B cell (primary cell): ENCODE data around the gene DDX23. TPM values are rescaled to one million over a fixed set of nuclear protein-coding genes. Genes with fewer than 3 reads are reported as not detected.

Experiments
- ATAC-seq: fragments of 200-7000 bp; cut with Tn5 transposase; one replicate; pipeline ENCODE4 v1.10.0; 2021; ENCODE audit warnings: low read depth, mild to moderate bottlenecking, moderate number of reproducible peaks, moderate library complexity
- CTCF ChIA-PET: fragments of 350-600 bp; sonication (Branson Sonifier 250); formaldehyde crosslinking; loops from one replicate; lab custom pipeline; 2021; ENCODE audit warnings: antibody characterized with exemption, inconsistent platforms; lab: Charles Lee
- POLR2A ChIA-PET: fragments of 350-600 bp; sonication (Branson Sonifier 250); formaldehyde crosslinking; loops from one replicate; lab custom pipeline; 2021; ENCODE audit warnings: antibody characterized with exemption; lab: Charles Lee
- DNase-seq: peaks from one replicate; pipeline ENCODE4 v3.0.0; 2013
- H2AFZ ChIP-seq: 2 replicates; pipeline ENCODE4 v1.6.1; 2012; ENCODE audit warnings: mild to moderate bottlenecking, low read depth, low read length; ENCODE audit not compliant: insufficient read depth, poor library complexity, severe bottlenecking
- H3K27ac ChIP-seq, 2 donors: 1 replicate in 1 of 2; 2 replicates in 1 of 2; pipeline ENCODE4 v1.5.1; 2012 to 2013; ENCODE audit warnings: low read length in 2 of 2, mild to moderate bottlenecking in 2 of 2, moderate library complexity in 1 of 2
- H3K27me3 ChIP-seq, 4 experiments: fragments of 200-600 bp in 1 of 4; sonication (generic) in 1 of 4; replicated peaks in 1 of 4; 1 replicate in 2 of 4; 2 replicates in 2 of 4; pipeline versions ENCODE4 v1.6.1 to v1.7.0; 2013 to 2016; ENCODE audit warnings: low read length in 3 of 4, mild to moderate bottlenecking in 2 of 4, mixed read lengths in 1 of 4, moderate library complexity in 1 of 4; ENCODE audit not compliant: insufficient read depth in 4 of 4, control insufficient read depth in 3 of 4; ENCODE audit errors: control extremely low read depth in 1 of 4
- H3K36me3 ChIP-seq, 2 experiments: replicated peaks in 1 of 2; 1 replicate in 1 of 2; 2 replicates in 1 of 2; pipeline versions ENCODE4 v1.6.1 to v1.7.1; 2013; ENCODE audit warnings: low read length in 1 of 2; ENCODE audit not compliant: insufficient read depth in 2 of 2, control insufficient read depth in 1 of 2; ENCODE audit errors: control extremely low read depth in 1 of 2, extremely low read depth in 1 of 2
- H3K4me1 ChIP-seq, 2 donors: fragments of 200-600 bp in 1 of 2; sonication (generic) in 1 of 2; 1 replicate in 1 of 2; 2 replicates in 1 of 2; pipeline versions ENCODE4 v1.5.1 to v1.6.1; 2013 to 2017; ENCODE audit warnings: low read length in 2 of 2; ENCODE audit not compliant: control insufficient read depth in 2 of 2, insufficient read depth in 2 of 2
- H3K4me2 ChIP-seq: replicated peaks from 2 replicates; pipeline ENCODE3; 2012; ENCODE audit warnings: mild to moderate bottlenecking, low read depth, low read length; ENCODE audit not compliant: poor library complexity, severe bottlenecking
- H3K4me3 ChIP-seq, 5 experiments: fragments of 200-600 bp in 1 of 5; sonication (generic) in 1 of 5; 1 replicate in 3 of 5; 2 replicates in 2 of 5; pipeline versions ENCODE4 v1.5.1 to v1.7.0; 2011 to 2016; ENCODE audit warnings: low read length in 4 of 5, mild to moderate bottlenecking in 4 of 5, low read depth in 2 of 5, control low read depth in 1 of 5, moderate library complexity in 1 of 5; ENCODE audit not compliant: insufficient read depth in 1 of 5; ENCODE audit errors: control extremely low read depth in 1 of 5, extremely low read depth in 1 of 5
- H3K79me2 ChIP-seq: fragments of 200-600 bp; sonication (generic); one replicate; pipeline ENCODE4 v1.6.0; 2016; ENCODE audit warnings: low read length; ENCODE audit not compliant: control insufficient read depth, insufficient read depth
- H3K9ac ChIP-seq: fragments of 200-600 bp; sonication (generic); 2 replicates; pipeline ENCODE4 v1.6.1; 2017; ENCODE audit warnings: mild to moderate bottlenecking, low read length, moderate library complexity
- H3K9me3 ChIP-seq, 3 donors: one replicate each; pipeline versions ENCODE4 v1.6.1 to v1.7.1; 2013; ENCODE audit warnings: low read length in 2 of 3; ENCODE audit not compliant: control insufficient read depth in 2 of 3, insufficient read depth in 1 of 3; ENCODE audit errors: control extremely low read depth in 1 of 3
- H4K20me1 ChIP-seq: 2 replicates; pipeline ENCODE4 v1.6.0; 2012; ENCODE audit warnings: mild to moderate bottlenecking, low read length; ENCODE audit not compliant: insufficient read depth, control insufficient read depth, poor library complexity, severe bottlenecking
- H3K27ac Mint-ChIP-seq: one replicate; pipeline ENCODE4 v1.8.0; 2021; ENCODE audit warnings: mixed read lengths
- H3K27me3 Mint-ChIP-seq: one replicate; pipeline ENCODE4 v1.8.0; 2021; ENCODE audit warnings: mixed read lengths
- H3K4me1 Mint-ChIP-seq: one replicate; pipeline ENCODE4 v1.8.0; 2021; ENCODE audit warnings: mixed read lengths
- H3K4me3 Mint-ChIP-seq: one replicate; pipeline ENCODE4 v1.8.0; 2021; ENCODE audit warnings: mixed read lengths
- H3K9me3 Mint-ChIP-seq: one replicate; pipeline ENCODE4 v1.8.0; 2022; ENCODE audit warnings: mixed read lengths; ENCODE audit not compliant: insufficient read depth
- EZH2 ChIP-seq: IDR thresholded peaks from 2 replicates; pipeline ENCODE4 v1.6.1; 2012; ENCODE audit warnings: borderline replicate concordance, low read depth, mild to moderate bottlenecking, moderate library complexity, low read length; ENCODE audit not compliant: insufficient read depth, poor library complexity, severe bottlenecking
- WGBS: methylation state at CpG from one replicate; pipeline ENCODE4 v1.1.5; 2013; ENCODE audit warnings: missing lambda C conversion rate; ENCODE audit not compliant: insufficient coverage; 5-methylcytosine and 5-hydroxymethylcytosine counted together
- intact Hi-C: fragments of 100-400 bp; cut with micrococcal nuclease; formaldehyde crosslinking; loops from one replicate; pipeline ENCODE4 v1.10.0; 2022
- polyA plus RNA-seq: library from polyadenylated mRNA; depleted of rRNA; stranded (reverse); fragments of >200 nt; gene quantifications from 2 replicates; pipeline ENCODE4 v1.2.3, GENCODE V29; 2012
- total RNA-seq, 2 donors: library from RNA; stranded (reverse); fragments of 120-200 nt in 1 of 2; gene quantifications; 1 replicate in 1 of 2; 2 replicates in 1 of 2; pipeline versions ENCODE4 v1.2.3 to v1.2.4, GENCODE V29; 2013 to 2022
- TF ChIP-seq, protein P1 (sequence below): fragments of 200-600 bp; IDR thresholded peaks from one replicate; pipeline ENCODE4 v1.8.0; 2022; ENCODE audit warnings: antibody characterized with exemption, mild to moderate bottlenecking

The DDX23 gene
- total and polyA plus RNA-seq, 2 donors (not counting 1 experiment from before 2014, with no cell fraction given), result 76.1 to 135 TPM

DNA sequence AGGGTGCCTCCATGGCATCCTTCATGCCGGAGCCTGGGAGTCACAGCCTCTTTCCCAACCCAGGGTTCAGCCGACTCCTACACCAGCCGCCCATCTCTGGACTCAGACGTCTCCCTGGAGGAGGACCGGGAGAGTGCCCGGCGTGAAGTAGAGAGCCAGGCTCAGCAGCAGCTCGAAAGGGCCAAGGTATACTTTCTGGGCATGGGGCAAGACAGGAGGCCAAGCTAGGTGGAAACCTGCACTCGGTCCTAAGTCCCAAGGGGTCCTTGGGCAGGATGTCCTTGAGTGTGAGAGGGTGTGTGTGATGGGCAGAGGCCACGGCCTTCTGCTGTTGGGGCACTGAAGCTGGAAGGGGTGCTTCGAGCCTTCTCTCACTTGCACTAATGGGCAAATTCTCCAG lies 28.7 kb downstream of the DDX23 start:
- H3K4me1 Mint-ChIP-seq, result peaks cover 4% of the 10 kb centered on the region
- POLR2A ChIA-PET, result no interaction called here
- Histone ChIP-seq H3K27me3 (peaks cover 0 to 3% (median 0%) of the 10 kb centered on the region in 4 experiments), H3K4me3 (no peak overlapping the region), H4K20me1 (peaks cover 5% of the 10 kb centered on the region), H3K4me1 (peaks cover 0 to 5% of the 10 kb centered on the region in 2 donors), H3K36me3 (peaks cover 0 to 3% of the 10 kb centered on the region in 2 experiments), H2AFZ (no peak overlapping the region), H3K9ac (no peak overlapping the region), H3K79me2 (no peaks in the 10 kb centered on the region), H3K27ac (no peak overlapping the region), H3K4me2 (no peak overlapping the region), H3K9me3 (no peaks in the 10 kb centered on the region)
- no peak overlapping the region for H3K4me3 Mint-ChIP-seq
- ATAC-seq (no peak), DNase-seq (no peak)
- H3K9me3 Mint-ChIP-seq, result no peaks in the 10 kb centered on the region
- CTCF ChIA-PET, result interaction anchor here (0.6 to 1.3 kb wide), 2 partner anchors 9 to 169 kb away, joined by 3 read pairs; no protein-coding TSS in a partner anchor
- WGBS, result 95% methylated on average over 11 of the region's 11 CpGs
- TF ChIP-seq EZH2, result no peak
- TF ChIP-seq, protein P1, sequence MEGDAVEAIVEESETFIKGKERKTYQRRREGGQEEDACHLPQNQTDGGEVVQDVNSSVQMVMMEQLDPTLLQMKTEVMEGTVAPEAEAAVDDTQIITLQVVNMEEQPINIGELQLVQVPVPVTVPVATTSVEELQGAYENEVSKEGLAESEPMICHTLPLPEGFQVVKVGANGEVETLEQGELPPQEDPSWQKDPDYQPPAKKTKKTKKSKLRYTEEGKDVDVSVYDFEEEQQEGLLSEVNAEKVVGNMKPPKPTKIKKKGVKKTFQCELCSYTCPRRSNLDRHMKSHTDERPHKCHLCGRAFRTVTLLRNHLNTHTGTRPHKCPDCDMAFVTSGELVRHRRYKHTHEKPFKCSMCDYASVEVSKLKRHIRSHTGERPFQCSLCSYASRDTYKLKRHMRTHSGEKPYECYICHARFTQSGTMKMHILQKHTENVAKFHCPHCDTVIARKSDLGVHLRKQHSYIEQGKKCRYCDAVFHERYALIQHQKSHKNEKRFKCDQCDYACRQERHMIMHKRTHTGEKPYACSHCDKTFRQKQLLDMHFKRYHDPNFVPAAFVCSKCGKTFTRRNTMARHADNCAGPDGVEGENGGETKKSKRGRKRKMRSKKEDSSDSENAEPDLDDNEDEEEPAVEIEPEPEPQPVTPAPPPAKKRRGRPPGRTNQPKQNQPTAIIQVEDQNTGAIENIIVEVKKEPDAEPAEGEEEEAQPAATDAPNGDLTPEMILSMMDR, result no peak
- intact Hi-C loops, result no loop called here
- H3K27ac Mint-ChIP-seq, result no peak overlapping the region
- no peaks in the 10 kb centered on the region for H3K27me3 Mint-ChIP-seq

- Mint-ChIP-seq H3K27me3 (no peaks in the 10 kb centered on the region), H3K4me3 (no peak overlapping the region)
Observed at GRCh38 chr12:48822711-48823110, 29.3 kb downstream of the DDX23 start.

More at GRCh38 chr12:48822711-48823110, 29.3 kb downstream of the DDX23 start:
- WGBS, result no CpG with 5 or more reads among the region's 2 CpGs
- H3K27me3 ChIP-seq, result peaks cover 0 to 8% (median 1%) of the 10 kb centered on the region in 4 experiments
- no peak overlapping the region for H3K4me3 ChIP-seq
- TF ChIP-seq EZH2, result no peak
- TF ChIP-seq, protein P1, result no peak
- no peak overlapping the region for H3K27ac ChIP-seq
- CTCF ChIA-PET, result interaction anchor here (0.6 to 1.3 kb wide), 2 partner anchors 9 to 169 kb away, joined by 3 read pairs; no protein-coding TSS in a partner anchor
- H3K9me3 ChIP-seq, result no peaks in the 10 kb centered on the region
- no peak overlapping the region for H3K4me2 ChIP-seq
- no peak overlapping the region for H3K9ac ChIP-seq
- H3K36me3 ChIP-seq, result no peaks in the 10 kb centered on the region
- no peak for DNase-seq
- no peaks in the 10 kb centered on the region for H3K9me3 Mint-ChIP-seq
- H3K4me1 ChIP-seq, result peaks cover 4 to 10% of the 10 kb centered on the region in 2 donors
- H3K79me2 ChIP-seq, result no peaks in the 10 kb centered on the region
- H2AFZ ChIP-seq, result no peak overlapping the region
- POLR2A ChIA-PET, result no interaction called here
- H3K27ac Mint-ChIP-seq, result no peak overlapping the region
- H3K4me1 Mint-ChIP-seq, result peaks cover 9% of the 10 kb centered on the region
- H4K20me1 ChIP-seq, result peaks cover 2% of the 10 kb centered on the region
- intact Hi-C loops, result no loop called here
- no peak for ATAC-seq
